ENCODE measurements around the gene C6orf136. TPM values are rescaled to one million over a fixed set of nuclear protein-coding genes. Genes with fewer than 3 reads are reported as not detected.

Gene C6orf136
- total and polyA plus RNA-seq, 9 of the 15 experiments (the other 6 are each of a cell fraction or from before 2014, with no cell fraction given) = 14.1 to 63.1 (median 18.4) TPM

GRCh38 chr6:30599625-30600324, 47.2 kb upstream of the C6orf136 start (continued):
- TF ChIP-seq CHD7 (IDR thresholded peaks at IDR 0.05; ENCODE audit: low read depth, low read length) (no peak), ZBTB7A (IDR thresholded peaks at IDR 0.05; ENCODE audit: borderline replicate concordance, control insufficient read depth, low read depth, low read length) (no peak), ZNF277 (CRISPR knock-in tag; IDR thresholded peaks at IDR 0.05; ENCODE audit: borderline replicate concordance) (no peak), GABPB1 (CRISPR knock-in tag; IDR thresholded peaks at IDR 0.05) (no peak), TSC22D4 (tag; IDR thresholded peaks at IDR 0.05) (no peak), BACH1 (tag; IDR thresholded peaks at IDR 0.05) (no peak), ZNF134 (CRISPR knock-in tag; conservative IDR thresholded peaks at IDR 0.05) (no peak), HNRNPH1 (optimal IDR thresholded peaks at IDR 0.05; ENCODE audit: low read depth, low read length) (no peak), ZNF175 (CRISPR knock-in tag; IDR thresholded peaks at IDR 0.05; ENCODE audit: low read depth) (no peak)
- TF ChIP-seq, protein P1, sequence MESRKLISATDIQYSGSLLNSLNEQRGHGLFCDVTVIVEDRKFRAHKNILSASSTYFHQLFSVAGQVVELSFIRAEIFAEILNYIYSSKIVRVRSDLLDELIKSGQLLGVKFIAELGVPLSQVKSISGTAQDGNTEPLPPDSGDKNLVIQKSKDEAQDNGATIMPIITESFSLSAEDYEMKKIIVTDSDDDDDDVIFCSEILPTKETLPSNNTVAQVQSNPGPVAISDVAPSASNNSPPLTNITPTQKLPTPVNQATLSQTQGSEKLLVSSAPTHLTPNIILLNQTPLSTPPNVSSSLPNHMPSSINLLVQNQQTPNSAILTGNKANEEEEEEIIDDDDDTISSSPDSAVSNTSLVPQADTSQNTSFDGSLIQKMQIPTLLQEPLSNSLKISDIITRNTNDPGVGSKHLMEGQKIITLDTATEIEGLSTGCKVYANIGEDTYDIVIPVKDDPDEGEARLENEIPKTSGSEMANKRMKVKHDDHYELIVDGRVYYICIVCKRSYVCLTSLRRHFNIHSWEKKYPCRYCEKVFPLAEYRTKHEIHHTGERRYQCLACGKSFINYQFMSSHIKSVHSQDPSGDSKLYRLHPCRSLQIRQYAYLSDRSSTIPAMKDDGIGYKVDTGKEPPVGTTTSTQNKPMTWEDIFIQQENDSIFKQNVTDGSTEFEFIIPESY (CRISPR knock-in tag; IDR thresholded peaks at IDR 0.05) = peak; percentile 84

Data from K562 (cell line).